RCC 7860 (cell line): ENCODE measurements around the gene KRTAP5-6.
"Not testable (repeated sequence)": the region's sequence is repeated elsewhere in the genome, so short reads cannot be mapped to it uniquely, and the experiment has no call there.

ENCODE experiments used
- DNase-seq: peaks from one replicate; pipeline ENCODE4 v3.0.0-alpha.2; 2015; ENCODE audit warnings: low spot score
- FAIRE-seq: peaks from 2 replicates; lab custom pipeline; 2012; peaks lifted over from hg19 to GRCh38; lab: Jason Lieb, UNC

The KRTAP5-6 gene

DNA sequence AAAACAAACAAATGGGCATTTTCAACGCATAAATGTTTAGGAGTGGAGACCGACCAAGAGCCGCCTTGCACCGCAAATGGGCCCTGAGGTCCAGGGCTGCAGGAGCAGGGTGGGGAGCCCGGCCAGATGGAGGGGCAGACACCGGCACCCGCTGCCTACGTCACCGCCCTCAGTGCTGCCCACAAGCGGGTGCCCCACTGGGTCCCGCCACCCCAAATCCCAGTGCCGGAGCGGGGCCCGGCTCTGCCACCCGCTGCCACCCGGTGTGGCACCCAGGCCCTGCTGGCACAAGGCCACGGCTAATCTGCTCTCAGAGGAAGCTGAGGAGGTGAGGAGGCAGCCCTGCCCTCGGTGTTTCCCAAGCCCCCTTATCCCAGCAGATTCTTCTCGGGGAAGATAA is 13.8 kb upstream of the KRTAP5-6 start:
- DNase-seq, FAIRE-seq: not testable (repeated sequence)

DNA sequence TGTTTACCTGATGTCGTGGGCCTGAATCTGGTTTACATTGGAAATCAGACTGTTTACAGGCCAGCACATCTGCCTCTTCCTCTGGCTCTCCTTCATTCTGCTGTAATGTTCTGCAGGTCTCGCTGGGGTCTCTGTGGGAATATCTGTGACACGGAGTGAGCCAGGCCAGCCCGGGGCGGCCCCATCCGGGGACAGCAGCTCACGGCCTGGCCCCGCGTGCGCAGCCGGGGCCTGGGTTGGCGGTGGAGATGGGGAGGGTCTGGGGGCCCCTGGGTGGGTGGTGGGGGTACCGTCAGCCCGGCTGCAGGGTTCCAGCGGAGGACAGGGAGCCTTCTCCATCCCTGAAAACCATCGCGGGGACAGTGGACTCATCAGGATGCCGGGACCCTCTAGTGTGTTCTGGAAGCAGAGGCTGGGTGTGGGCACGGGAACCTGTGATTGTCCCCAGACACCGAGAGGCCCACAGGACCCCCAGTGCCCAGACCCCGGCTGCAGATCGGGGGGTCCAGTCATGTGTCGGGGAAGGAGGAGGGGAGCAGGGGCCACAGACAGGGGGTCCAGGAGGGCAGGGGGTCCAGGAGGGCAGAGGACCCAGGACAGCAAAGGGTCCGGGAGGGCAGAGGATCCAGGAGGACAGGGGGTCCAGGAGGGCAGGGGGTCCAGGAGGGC is 13.0 kb upstream of the KRTAP5-6 start:
- not testable (repeated sequence) for DNase-seq, FAIRE-seq

DNA sequence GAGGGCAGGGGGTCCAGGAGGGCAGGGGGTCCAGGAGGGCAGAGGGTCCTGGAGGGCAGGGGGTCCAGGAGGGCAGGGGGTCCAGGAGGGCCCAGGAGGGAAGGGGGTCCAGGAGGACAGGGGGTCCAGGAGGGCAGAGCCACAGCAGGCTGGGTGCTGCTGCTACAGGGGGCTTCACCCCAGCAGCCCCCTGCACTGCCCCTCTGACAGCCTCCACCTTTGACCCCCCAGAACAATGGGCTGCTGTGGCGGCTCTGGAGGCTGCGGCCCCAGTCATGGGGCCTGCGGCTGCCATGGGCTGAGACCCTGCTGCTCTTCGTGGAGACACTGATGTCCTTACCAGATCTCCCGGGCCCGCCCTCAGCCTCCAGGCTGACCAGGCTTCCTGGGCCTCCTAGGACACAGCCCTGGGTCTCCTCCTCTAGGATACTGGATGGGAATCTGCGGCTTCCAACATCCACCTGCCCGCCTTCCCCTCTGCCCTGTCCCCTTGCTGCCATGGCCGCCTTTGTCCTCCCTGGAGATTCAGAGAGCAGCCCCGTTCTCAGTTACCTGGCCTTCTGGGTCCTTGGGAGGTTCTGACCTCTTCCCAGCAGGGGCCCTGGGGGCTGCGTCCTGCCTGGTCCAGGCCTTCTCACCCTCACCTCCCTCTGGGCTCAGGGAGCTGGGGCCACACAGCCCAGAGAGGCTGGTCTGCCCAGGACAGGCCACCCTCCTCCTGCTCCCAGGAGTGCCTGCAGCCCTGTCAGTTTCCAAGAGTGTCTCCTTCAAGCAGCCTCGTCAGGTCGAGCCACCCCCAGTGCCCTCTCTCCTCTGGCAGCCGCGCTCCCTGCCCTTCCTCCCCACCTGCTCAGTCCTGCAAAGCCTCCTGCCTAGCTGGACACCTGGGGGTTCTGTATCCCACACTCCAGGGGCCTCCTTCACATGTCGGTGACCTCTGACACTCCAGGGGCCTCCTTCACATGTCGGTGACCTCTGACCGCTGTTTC is 11.8 kb upstream of the KRTAP5-6 start:
- not testable (repeated sequence) for FAIRE-seq, DNase-seq

DNA sequence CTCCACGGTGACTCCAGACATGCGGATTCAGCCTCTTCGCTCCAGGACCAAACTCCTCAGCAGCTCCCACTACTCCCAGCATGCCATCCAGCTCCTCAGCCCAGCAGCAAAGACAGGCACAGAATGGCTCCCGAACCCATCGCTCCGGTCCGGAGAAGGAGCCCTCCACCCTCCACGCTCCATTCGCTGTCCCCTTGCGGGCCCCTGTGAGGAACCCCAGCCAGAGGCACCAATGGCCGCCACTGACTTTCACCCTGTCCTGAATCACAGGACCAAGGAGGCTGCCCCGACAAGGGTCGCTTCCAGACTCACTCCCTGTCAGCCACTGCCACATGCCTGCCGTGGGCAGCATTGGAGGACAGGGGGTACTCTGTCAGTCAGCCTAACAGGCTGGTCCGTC is 10.8 kb upstream of the KRTAP5-6 start:
- not testable (repeated sequence) for DNase-seq, FAIRE-seq

DNA sequence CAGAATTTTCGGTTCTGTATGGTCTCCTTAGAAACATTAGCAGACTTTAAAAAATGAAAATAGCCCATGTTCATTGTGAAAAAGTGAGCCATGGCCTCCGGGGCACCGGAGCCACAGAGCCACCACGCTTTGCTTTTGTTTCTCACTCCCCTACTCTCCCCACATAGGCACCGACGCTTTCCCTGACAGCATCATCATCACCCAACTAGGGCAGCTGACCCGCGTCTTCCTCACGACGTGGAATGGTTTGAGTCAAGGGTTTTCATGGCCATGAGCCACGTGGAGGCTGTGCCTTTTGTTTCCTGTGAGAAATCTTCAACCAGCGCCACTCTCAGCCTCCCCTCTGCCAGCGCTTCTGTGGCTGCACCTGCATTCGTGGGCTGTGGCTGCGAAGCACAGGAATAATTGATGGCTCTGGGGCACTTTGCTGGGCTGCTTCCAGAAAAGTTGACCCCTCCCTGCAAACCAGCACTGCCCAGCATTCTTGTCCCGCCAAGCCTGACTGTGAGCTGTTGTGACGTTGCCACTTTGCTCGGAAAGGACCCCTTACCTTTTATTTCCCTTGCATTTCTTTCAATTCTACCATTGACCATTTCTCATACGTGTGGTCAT is 8.6 kb upstream of the KRTAP5-6 start:
- DNase-seq: not testable (repeated sequence)

DNA sequence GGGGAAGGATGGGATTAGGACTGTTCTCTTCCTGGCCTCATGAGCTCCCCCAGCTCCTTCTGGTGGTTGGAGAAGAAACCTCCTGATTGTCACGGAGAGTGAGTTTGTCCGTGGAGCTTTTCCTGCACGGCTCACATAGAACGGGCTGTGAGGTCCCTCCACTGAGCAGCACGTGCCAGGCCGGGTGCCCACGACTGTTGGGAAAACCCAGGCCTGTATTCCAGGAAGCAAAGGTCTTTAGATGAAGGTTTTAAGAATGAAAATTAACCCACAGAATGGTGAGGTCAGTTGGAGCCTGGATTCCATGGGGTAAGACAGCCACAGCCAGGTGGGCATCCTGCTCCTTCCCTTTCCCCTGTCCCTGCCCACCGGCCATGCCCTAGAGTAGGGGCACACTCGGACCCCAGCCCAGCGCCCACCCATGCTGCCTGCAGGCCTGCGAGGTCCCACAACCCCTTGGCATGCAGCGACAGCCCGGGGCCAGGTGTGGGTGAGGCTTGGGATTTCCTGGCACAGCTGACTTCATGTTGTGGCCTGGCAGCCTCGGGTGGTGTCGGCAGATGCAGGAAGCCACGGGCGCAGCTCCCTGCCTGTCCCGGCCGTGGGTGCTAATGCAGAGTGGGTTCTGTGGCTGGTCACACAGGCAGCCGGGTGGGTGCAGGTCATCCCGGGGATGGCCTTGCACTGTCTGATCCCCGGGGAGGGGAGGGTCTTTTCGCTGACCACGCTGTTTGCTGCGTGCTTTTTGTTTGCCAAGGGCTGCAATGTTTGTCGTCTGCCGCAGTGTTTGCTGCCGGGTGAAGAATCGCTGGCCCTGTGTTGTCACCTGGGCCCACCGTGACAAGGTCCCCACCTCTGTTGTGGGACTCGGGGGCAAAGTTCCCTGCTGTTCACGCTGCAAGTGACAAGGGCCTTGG is 7.5 kb upstream of the KRTAP5-6 start:
- not testable (repeated sequence) for DNase-seq, FAIRE-seq

More for the DNA sequence above, 8.6 kb upstream of the KRTAP5-6 start:
- FAIRE-seq: not testable (repeated sequence)

DNA sequence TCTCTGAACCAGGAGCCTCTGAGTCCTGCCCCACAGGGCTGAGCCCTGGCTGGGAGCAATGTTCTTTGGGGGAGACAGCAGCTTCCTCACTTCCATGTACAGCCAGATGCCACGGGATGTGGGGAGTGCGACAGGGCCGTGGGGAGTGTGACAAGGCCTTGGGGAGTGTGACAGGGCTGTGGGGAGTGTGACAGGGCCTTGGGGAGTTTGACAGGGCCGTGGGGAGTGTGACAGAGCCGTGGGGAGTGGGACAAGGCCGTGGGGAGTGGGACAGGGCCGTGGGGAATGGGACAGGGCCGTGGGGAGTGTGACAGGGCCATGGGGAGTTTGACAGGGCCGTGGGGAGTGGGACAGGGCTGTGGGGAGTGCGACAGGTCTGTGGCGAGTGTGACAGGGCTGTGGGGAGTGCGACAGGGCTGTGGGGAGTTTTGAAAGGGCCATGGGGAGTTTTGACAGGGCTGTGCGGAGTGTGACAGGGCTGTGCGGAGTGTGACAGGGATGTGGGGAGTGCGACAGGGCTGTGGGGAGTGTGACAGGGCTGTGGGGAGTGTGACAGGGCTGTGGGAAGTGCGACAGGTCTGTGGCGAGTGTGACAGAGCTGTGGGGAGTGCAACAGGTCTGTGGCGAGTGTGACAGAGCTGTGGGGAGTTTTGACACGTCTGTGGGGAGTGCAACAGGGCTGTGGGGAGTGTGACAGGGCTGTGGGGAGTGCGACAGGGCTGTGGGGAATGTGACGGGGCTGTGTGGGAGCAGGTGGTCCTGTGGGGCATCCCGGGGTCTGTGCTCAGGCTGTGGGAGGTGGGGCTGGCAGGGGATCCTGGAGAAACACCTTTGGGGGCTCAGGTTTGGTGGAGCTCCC is 6.6 kb upstream of the KRTAP5-6 start:
- FAIRE-seq: no peak
- DNase-seq: no peak

DNA sequence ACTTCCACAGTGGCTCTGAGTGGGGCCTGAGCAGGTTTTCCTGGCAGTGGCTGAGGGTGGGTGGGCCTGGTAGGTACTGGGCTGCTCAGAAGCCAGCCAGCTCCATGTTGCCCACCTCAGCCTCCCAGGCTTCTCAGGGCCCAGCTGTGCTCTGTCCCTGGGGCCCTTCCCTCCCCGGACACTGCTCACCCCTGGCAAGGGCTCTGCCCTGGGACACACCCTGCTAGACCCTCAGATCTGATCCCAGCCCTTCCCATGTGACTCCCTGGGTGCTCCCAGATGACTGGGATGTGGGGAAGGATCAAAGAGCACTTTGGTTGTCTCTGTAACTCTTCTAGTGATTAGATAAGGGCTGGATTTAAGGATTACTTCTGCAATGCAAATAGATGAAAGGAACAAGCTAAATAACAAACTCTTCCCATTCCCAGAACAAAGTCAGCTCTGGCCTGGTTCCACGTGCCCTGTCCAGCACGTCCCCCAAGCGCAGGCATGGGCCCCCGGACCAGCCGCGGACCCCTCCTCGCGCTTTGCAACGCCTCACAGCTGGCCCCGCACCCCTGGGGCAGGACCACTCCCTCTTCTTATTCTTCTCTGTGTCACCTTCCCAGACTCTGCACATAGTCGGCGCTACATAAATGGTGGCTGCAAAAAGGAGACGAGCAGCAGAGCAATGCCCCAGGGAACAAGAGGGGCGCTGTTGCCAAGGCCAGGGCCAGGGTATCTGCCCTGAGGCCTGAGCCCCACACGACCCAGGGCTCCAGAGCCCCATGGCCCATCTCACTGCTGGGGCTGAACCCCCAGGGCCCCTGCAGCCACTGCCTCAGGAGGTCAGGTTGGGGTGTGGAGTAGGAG is 5.7 kb upstream of the KRTAP5-6 start:
- FAIRE-seq (no peak), DNase-seq (no peak)

DNA sequence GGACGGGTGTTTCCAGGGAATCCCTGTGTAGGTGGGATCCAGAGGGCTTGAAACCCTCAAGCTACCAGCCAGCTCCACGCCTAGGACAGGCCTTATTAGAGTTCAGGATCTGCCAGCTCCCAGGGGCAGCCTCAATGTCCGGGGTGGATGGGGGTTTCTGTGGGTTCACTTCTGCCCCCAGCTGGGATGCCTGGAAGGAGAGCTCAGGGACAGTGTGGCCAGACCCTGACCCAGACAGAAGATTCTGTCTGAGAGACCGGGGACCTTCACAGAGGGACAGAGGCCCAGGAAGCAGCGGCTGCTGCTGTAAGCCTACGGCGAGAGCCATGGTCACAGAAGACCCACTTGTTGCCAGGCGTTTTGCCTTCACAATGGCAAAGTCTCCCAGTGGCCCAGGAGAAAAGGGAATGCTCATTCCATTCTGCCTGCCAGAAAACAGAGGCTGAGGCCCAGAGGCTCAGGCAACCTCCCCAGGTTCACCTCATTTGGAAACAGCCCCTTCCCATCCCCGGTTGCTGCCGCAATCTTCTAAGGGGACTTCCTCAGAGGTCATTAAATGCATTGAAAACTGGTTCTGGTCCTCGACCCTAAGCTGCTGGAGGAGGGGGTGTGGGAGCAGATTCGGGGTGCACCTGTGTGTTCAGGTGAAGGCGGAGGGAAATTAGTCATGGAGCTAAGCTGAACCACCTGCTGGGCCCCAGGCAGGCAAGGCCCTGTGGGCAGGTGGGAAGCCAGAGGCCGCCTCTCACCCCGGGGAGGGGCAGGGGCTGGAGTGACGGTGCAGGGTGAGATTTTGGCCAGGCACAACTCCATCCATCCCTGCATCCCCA is 4.9 kb upstream of the KRTAP5-6 start:
- no peak for DNase-seq
- FAIRE-seq: no peak

DNA sequence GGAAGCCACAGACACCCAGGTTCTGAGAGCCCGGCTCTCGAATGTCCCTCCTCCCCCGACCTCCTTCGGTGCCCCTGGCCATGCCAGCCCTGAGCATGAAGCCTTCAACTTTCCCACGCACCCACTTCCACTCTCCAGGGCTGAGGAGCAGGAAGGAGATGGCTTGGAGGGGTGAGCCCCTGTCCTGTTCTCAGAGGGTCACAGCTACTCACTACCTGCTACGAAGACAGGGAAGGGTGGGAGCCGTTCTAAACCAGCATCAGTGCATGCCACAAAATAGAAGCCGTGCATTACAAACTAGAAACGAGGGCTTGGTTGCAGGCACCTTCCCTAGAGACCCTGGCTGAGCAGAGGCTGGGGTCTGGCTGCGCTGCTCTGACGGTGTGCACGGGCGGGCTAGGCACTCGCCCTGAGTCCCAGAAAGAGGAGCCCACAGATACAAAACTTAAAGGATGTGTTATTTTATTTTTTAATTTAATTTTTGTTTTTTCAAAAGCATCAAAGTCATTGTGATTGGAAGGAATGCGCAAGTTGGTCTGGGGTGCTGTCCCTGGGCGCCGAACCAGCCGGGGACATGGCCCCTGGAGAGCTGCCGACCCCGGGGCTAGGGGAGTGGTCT is 4.2 kb upstream of the KRTAP5-6 start:
- FAIRE-seq (no peak), DNase-seq (no peak)

DNA sequence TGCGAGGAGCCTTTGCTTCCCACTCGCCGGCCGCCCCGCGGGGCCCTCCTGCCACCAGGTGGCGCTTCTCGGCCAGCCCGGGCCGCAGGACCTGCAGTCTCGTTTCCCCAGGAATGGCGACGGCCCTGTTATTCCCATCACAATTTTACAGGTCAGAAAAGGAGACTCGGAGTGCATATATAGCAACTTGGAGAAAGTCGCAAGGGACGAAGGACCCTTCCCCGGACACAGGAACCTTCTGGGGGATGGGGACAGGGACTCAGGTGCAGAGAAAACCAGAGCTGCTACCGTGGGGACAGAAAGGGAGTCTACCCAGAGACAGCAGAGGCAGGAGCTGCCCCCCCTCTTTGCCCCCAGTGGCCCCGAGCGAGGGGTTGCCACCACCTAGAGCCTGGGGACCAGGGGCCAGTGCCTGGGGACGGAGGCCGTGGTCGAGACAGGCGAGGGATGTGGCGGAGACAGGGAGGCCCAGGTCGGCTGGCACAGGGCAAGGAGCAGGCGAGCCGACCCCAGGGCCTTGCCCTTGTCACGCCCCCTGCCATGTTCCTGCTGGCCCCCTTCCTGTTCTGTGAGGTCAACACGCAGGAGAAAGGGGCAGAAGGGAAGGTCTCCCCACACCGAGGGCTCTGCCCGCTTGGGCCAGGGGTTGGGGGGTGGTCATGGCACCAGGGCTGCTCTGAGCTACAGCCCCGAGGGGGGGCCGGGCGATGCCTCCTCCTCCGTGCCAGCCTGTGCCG is 3.5 kb upstream of the KRTAP5-6 start:
- no peak for FAIRE-seq

DNA sequence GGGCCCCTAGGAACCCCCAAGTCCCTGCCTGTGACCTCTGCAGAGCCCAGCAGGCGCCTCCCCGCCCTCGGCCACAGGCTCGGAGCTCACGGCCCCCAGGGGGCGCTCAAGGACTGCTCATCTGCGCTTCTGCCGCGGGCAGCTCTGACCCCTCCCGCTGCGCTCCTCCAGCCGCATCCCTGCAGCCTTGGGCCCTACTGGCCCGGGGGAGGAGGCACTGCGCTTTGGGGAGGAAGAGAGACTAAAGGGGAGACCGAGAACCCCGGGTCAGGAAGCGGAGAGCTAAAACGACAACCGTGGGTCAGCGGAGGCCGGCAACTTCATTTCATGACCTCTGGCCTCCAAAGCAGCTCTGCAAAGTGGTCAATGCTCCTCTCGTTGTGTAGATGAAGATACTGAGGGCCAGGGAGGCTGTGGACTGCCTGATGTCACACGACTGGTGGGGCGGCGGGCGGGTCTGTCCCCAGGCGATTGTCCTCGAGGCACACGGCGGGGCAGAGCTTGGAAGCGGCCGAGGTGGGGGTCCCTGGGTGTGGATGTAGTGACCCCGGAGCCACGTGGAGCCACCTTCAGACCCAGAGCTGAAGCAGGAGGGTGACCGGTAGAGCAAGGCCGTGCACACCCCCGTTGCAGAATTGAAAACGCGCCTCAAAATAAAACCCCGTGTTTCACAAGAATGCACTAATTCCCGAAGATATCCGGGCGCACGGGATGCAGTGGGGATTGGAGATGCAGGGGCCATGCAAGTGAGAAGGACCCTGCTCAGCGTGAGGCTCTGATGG is 2.7 kb upstream of the KRTAP5-6 start:
- no peak for FAIRE-seq
- peak; percentile 49 for DNase-seq

More for the DNA sequence above, 3.5 kb upstream of the KRTAP5-6 start:
- peak; percentile 17 for DNase-seq

DNA sequence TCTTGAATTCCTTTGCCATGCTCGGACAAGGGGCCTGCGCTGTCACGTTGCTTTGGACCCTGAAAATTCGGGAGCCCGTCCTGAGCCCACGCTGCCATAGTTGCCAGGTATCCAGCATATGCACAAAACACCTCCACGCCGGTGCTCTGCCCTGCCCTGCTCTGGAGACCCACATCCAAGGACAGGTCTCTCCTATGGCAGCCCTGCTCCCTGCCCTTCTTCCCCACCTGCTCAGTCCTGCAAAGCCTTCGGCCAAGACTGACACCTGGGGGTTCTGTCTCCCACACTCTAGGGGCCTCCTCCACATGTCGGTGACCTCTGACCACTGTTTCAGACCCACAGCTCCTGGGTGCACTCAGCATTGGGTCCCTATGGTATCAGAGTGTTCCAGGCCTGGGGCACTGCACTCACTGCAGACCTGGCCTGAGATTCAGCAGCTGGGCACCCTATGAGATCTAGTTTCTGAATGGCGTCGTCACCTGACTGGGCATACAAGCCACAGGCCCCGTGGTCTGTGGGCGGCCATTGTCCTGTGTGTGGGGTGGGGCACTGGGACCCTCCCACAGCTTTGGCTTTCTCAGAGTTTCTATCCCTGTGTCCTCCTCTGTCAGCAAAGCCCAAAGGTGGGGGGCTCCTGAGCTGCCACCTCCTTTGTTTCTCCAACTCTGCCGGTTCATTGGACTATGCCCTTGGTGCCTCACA is 2.0 kb upstream of the KRTAP5-6 start:
- FAIRE-seq (no peak), DNase-seq (no peak)

DNA sequence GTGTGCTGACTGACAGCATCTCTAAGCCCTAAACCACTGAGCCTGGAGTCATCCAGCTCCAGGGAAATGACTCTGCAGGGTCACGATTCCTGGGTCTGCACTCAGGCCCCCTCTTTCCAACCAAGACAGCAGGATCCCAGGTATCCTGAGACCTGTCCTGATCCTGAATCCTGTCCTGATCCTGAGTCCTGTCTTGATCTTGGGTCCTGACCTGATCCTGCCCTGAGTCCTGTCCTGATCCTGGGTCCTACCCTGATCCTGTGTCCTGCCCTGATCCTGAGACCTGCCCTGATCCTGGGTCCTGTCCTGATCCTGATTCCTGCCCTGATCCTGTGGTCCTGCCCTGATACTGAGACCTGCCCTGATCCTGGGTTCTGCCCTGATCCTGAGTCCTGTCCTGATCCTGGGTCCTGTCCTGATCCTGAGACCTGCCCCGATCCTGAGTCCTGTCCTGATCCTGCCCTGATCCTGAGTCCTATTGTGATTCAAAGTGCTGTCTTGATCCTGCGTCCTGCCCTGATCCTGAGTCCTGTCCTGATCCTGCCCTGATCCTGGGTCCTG is 1.4 kb upstream of the KRTAP5-6 start:
- DNase-seq: no peak
- no peak for FAIRE-seq

DNA sequence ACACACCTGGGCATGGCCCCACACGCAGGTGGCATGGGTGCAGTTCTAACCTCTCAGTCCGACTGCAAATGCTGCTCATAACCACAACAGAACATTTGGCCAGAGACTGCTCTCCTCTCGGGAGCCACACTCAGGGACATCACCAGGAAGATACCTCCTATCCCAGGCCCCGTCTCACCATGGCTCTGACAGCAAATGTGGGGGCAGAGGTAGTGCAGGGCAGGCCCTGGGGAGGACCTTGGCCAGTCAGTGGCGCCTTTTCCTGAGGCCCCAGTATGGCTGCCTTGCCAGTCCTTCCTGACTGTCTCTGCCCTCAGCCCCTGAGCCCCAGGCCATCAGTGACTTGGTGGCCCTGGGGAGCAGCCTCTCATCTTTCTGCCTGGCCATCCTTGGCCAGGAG is 2.8 kb downstream of the KRTAP5-6 start:
- FAIRE-seq (no peak), DNase-seq (no peak)
